Measurements from ENCODE around the gene CSRNP3.

GRCh38 chr2:165678882-165679281 is 209.4 kb downstream of the CSRNP3 start:
- TF ChIP-seq POLR2A (IDR thresholded peaks at IDR 0.05; ENCODE audit: low read depth, low read length): no peak
- TF ChIP-seq TAF1 (IDR thresholded peaks at IDR 0.05; ENCODE audit: low read depth, low read length): no peak

Measured in GM12891 (cell line).